GM19452 (cell line): ENCODE measurements around the gene PTGDR2.
A peak's percentile ranks its signal among the peaks of the same experiment; 100 is the strongest.

Source experiments
- ATAC-seq: cut with Tn5 transposase; IDR thresholded peaks from one replicate; pipeline ENCODE4 v1.9.1; 2021; ENCODE audit not compliant: unreplicated experiment

The PTGDR2 gene

GRCh38 chr11:60855726-60856633 is at the start of gene PTGDR2:
PTGDR2 (minus strand) TSS chr11:60855950; CDS start chr11:60853722, 2,228 bp downstream.
- no peak for ATAC-seq

GRCh38 chr11:60905047-60905446 is 49.3 kb upstream of the PTGDR2 start:
- no peak for ATAC-seq

GRCh38 chr11:60902625-60903024 is 46.9 kb upstream of the PTGDR2 start:
- no peak for ATAC-seq

- no peak for ATAC-seq
Measured at GRCh38 chr11:60900673-60901404, 45.1 kb upstream of the PTGDR2 start.

- ATAC-seq: no peak
Measured at GRCh38 chr11:60899977-60900376, 44.2 kb upstream of the PTGDR2 start.

GRCh38 chr11:60899046-60899936 is 43.5 kb upstream of the PTGDR2 start:
- ATAC-seq: peak; percentile 53

- ATAC-seq: no peak
Measured at GRCh38 chr11:60897496-60897895, 41.7 kb upstream of the PTGDR2 start.

GRCh38 chr11:60895687-60896086 is 39.9 kb upstream of the PTGDR2 start:
- ATAC-seq: no peak

- ATAC-seq: no peak
Measured at GRCh38 chr11:60891103-60891741, 35.5 kb upstream of the PTGDR2 start.

- ATAC-seq: no peak
Measured at GRCh38 chr11:60890696-60891095, 34.9 kb upstream of the PTGDR2 start.

- ATAC-seq: no peak
Measured at GRCh38 chr11:60889869-60890311, 34.1 kb upstream of the PTGDR2 start.

GRCh38 chr11:60887556-60887955 is 31.8 kb upstream of the PTGDR2 start:
- ATAC-seq: no peak

GRCh38 chr11:60880643-60881282 is 25.0 kb upstream of the PTGDR2 start:
- no peak for ATAC-seq

- ATAC-seq: no peak
Measured at GRCh38 chr11:60879971-60880588, 24.3 kb upstream of the PTGDR2 start.

- no peak for ATAC-seq
Measured at GRCh38 chr11:60879104-60879503, 23.4 kb upstream of the PTGDR2 start.

GRCh38 chr11:60878245-60879101 is 22.7 kb upstream of the PTGDR2 start:
- no peak for ATAC-seq

- ATAC-seq: no peak
Measured at GRCh38 chr11:60876168-60876485, 20.4 kb upstream of the PTGDR2 start.

- ATAC-seq: no peak
Measured at GRCh38 chr11:60875366-60876167, 19.8 kb upstream of the PTGDR2 start.
